ENCODE measurements around the gene COL19A1.

DNA sequence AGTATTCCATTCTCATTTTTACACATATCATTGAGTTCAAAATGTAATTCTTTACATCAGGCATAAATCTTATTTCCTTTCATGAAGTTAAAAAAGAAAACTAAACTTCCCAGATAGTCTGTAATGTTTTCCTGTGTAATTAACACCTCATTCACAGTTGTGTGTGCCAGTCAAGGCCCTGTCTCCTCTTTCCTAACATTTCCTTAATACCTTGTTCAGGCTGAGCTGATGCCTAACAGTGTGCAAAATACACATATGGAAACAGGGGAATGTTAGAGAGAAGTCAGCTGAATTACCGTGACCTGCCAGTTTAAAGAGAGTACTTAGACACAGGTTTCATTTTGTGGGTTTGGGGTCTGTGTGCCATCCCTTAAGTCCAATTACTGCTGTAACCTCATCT, 227.8 kb downstream of the COL19A1 start:
- TF ChIP-seq, protein P1, sequence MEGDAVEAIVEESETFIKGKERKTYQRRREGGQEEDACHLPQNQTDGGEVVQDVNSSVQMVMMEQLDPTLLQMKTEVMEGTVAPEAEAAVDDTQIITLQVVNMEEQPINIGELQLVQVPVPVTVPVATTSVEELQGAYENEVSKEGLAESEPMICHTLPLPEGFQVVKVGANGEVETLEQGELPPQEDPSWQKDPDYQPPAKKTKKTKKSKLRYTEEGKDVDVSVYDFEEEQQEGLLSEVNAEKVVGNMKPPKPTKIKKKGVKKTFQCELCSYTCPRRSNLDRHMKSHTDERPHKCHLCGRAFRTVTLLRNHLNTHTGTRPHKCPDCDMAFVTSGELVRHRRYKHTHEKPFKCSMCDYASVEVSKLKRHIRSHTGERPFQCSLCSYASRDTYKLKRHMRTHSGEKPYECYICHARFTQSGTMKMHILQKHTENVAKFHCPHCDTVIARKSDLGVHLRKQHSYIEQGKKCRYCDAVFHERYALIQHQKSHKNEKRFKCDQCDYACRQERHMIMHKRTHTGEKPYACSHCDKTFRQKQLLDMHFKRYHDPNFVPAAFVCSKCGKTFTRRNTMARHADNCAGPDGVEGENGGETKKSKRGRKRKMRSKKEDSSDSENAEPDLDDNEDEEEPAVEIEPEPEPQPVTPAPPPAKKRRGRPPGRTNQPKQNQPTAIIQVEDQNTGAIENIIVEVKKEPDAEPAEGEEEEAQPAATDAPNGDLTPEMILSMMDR (IDR thresholded peaks at IDR 0.05) = no peak
- TF ChIP-seq POLR2AphosphoS5 (IDR thresholded peaks at IDR 0.05) (no peak), POLR2A (IDR thresholded peaks at IDR 0.05) (no peak)

Data from prostate gland (tissue), 2 donors.